Activated gamma-delta T cell treated with anti-CD3 and anti-CD28 coated beads, Interleukin-2, amount 50 U/mL, for 16 hours (primary cell): Measurements from ENCODE around the gene STIL.
"Not testable (repeated sequence)": the region's sequence is repeated elsewhere in the genome, so short reads cannot be mapped to it uniquely, and the experiment has no call there.

ENCODE experiments used
- DNase-seq: peaks from one replicate; pipeline ENCODE4 v3.0.0-alpha.2; 2020; ENCODE audit warnings: low read depth

The STIL gene

DNA sequence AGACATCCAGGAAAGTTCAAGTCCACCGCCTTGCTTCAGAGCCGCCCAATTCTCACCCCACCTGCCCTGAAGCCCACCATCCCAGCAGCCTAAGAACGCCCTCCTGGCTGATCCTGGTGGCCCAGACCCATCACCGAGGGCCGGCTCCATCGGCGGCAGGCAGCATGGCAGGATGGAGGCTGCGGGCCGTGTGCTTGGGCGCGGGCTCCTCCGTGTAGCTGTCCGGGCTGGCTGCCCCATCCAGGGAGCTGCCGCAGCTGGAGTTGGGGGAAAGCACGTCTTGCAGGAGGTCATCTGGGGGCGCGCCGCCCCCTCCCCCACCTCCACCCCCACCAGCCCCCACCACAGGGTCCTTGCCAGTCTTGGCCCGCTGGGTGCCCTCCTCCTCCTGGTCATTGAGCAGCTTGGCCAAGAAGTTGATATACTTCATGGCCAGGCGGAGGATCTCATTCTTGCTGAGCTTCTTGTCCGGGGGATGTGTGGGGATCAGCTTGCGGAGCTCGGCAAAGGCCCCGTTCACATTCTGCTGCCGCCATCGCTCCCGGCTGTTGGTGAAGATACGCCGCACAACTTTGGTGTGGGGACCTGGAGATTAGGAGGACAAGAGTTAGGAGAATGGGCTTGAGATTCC is 94.2 kb downstream of the STIL start:
- DNase-seq = no peak

DNA sequence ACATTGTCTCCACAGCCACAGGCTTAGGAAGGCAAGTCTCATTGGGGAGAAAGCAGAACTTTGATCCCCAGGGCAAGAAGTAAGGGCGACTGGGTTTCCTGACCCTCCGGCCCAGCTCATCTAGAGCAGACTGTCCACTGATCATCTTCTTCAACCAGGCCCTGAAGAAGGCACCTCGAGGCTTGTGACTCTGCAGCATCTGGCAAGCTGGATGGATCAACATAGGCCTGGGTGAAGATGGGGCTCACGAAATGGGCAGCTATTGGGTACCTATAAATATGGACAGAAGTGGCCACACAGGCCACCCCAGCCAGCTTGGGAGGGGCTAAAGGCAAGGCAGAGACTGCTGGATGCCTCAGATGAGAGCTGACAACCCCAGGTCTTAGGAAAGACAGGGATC is 94.9 kb downstream of the STIL start:
- no peak for DNase-seq

DNA sequence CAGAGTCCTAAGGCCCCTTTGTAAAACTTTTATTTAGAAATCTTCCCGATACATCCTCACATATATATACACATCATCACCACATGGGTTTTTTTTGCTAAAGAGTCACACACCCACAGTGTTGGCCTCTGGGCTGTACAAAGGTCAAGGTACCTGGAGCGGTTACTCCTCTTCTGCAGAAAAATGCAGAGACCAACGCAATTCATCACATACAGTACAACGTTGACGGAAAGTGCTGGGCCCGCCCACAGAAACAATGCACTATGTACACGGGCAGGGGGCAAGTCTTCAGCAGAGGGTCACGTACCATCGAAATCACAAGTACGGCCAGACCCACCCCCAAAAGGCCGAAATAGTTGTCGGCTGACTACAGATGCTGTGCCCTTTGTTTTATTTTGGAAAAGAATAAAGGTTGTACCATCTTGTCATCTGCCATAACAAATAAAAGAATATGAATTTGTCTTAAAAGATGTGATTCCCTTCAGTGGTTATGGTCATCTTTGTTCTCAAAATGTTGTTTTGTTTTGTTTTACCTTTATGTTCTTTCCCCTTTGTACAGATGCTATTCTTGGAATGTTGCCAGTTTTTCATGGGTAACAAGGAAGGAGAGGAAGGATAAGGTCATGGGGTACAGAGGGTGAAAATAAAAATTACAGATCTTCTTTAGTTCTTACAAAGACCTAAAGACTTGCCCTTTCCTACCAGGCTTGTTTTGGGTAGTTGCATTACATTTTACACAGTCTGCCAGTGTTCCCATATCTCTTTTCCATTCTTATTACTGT is 97.5 kb downstream of the STIL start:
- no peak for DNase-seq

DNA sequence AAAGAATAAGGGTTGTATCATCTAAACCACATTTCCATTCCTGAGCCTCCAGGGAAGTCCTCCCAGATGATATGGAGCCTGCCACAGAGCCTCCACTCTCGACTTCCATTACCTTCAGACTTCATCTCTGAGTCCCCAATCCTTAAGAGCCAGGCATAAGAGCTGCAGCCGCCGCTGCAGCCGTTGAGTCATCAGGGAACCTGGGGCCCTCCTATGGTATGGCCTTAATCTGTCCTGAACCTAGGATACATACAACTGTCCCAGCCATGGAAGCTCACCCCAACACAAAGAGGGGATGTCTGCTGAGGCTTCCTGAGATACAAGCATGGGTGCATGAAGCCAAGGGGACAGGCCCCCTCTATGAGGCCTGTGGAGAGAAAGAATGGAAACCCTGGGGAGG is 98.2 kb downstream of the STIL start:
- DNase-seq = no peak

DNA sequence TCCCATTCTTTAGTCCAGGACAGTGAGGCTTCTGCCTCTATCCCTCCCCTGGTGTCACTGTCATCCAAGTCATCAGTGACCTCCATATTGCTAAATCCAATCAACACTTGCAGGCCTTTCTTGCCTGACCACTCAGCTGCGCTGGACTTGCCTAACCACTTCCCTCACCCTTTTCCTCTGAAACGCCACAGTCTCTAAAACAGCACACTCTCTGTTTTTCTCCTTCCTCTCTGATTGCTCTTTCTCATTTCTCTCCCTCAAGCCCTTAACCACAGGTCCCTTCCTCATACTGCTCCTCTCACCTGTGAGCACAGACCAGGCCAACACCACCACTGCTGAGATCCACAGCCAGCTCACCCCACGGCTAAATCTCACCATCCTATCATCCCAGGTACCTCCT is 99.4 kb downstream of the STIL start:
- no peak for DNase-seq

- no peak for DNase-seq
Measured at GRCh38 chr1:47213230-47213963, 100.5 kb downstream of the STIL start.

GRCh38 chr1:47212636-47213229 is 101.2 kb downstream of the STIL start:
- DNase-seq = no peak

DNA sequence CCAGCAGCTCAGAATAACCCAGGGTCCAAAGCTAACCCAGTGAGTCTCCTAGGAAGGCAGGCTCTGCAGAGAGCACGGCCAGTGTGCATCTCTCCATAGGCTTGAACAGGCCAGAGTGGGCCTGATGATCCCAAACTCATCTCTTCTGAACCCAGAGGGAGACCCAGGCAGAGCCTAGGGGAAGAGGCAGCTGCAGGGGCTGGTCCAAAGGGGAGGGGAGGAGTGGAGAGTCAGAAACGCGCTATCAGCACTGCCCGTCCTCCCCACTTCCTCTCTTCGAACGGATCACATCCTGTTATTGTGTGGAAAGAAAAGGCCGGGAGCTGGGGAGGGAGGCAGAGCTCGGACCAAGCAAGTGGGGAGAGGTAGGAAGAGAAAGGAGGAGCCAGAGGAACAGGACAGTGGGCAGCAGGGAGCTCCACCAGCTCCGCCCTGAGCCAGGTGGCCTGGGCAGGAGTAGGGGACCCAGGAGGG is 102.1 kb downstream of the STIL start:
- DNase-seq = no peak

DNA sequence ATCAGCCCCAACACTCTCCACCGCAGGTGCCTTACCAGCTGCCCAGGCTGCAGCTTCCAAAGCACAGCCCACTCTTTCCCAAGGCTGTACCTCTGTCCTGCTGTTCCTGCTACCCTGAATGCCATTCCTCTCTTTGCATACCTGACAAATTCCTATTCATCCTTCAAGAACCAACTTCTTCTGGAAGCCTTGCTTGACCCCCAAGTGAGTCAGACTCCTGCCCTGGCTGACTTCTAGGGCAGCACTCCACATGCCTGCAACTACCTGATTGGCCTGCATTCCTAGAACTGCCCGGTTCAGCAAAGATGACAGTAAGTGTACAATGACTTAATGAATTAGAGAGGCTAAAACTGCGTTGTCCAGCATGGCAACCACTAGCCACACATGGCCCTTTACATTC is 103.3 kb downstream of the STIL start:
- no peak for DNase-seq

DNA sequence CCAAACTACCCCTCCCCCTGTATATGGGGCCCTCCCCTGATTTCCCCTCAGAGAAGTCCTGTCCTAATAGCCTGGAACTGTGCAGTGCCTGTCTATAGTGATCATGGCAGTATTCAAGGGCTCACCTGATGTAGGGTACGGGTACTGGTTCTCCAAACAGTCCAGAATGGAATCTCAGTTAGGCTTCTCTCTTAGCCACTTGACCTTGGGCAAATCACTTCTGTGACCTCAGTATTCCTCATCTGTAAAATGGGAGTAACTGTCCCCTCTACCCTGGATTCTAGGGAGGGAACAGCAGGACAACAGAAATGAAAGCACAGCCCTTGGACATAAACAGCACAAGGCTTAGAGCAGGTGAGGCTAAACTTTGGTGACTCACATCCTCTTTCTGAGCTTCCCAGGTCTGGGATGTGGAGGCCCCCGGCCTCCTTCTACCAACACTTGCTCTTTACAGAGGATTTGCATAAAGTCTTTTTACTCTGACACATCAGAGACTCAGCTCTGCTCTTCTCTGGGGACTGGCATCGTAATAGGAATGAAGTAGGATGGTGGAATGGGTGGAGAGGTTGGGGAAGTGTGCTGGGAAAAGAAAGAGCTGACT is 104.1 kb downstream of the STIL start:
- DNase-seq = no peak

GRCh38 chr1:47209091-47209490 is 104.9 kb downstream of the STIL start:
- DNase-seq = no peak

DNA sequence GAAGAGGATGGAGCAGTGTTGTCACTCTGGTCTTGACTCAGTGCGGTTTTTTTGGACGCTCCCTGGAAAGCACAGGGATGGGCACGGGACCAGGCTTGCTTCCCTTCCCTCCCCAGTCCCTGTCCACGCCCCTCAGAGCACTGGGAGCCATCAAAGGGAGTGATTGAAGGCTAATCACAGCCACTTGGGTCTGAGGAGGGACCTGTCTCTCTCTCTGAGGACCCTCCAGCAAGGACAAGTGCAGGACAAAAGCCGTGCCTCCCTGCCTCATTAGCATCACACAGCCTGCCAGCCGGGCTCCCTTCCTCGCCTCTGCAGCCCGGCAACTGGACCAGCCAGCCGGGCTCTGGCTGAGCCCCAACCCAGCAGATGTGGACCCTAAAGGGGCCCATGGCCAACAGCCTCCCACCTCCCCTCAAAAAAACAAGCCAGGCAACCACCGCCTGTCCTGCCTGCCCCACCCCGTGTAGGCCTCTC is 105.5 kb downstream of the STIL start:
- no peak for DNase-seq

GRCh38 chr1:47207803-47208373 is 106.1 kb downstream of the STIL start:
- no peak for DNase-seq

- DNase-seq = no peak
Measured at GRCh38 chr1:47205918-47206317, 108.0 kb downstream of the STIL start.

DNA sequence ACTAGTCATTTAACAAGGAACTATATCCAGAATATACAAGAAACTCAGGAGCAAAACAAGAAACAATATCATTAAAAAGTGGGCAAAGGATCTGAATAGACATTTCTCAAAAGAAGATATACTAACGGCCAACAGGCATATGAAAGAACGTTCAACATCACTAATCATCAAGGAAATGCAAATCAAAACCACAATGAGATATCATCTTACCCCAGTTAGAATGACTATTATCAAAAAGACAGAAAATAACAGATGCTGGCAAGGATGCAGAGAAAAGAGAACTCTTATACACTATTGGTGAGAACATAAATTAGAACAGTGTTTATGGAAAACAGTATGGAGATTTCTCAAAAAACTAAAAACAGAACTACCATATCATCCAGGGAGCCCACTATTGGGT is 110.4 kb downstream of the STIL start:
- not testable (repeated sequence) for DNase-seq

DNA sequence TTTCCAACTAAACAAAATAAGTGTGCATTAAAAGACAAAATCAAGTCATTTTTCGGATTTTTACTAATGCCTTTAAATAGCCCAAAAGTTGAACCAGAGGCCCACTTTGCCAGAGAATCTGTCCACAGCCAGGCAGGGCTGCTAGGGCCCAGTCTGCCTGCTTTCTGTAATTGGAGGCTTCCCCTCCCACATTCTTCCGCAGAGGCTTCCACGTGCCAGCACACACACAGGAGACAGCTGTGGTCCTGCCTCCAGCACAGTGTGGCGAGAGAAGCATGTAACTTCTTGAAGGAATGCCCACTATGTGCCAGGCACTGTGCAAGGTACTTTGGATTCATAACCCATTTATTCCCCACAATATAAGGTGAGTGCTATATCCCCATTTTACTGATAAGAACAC is 112.8 kb downstream of the STIL start:
- no peak for DNase-seq
